ENCODE results near the gene RPLP2.
A peak's percentile ranks its signal among the peaks of the same experiment; 100 is the strongest.

Gene RPLP2

DNA sequence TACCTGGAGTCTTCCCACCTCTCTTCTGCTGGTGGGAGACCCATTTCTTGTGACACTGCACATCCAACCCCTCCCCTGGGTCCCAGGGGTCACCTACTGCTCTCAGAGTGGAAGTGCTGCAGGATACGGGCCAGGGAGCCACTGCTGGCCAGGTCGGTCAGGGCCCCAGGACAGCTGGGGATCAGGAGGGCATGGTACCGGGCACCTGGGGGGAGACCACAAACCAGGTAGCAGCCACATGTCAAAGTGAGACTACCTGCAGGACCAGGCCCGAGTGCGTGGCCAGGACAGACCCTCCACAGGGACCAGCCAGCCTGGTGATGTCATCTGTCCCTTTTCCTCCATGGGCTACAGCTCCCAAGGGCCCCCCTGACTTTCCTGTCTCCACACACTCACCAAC lies 36.3 kb upstream of the RPLP2 start:
- no peak overlapping the region for H3K27ac ChIP-seq
- no peak for DNase-seq (ENCODE audit: low read depth, low spot score)

DNA sequence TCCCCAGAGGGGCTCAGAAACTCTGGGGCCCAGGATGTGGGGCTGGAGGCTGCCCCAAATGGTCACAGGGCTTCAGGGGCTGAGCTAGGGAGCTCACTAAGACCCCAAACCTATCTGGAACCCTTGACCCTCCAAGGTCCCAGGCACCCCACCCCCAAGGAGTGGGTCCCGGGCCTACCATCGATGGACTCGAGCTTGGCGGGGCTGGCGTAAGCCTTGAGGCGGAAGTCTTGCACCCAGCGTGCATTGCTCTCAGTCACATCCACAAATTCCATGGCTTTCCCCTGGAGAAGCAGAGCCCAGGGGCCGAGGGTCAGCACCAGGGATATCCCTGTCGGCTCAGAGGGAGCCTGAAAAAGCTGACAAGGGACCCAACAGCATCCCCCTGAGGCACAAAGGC lies 35.9 kb upstream of the RPLP2 start:
- no peak for DNase-seq (ENCODE audit: low read depth, low spot score)
- H3K27ac ChIP-seq, result no peak overlapping the region

DNA sequence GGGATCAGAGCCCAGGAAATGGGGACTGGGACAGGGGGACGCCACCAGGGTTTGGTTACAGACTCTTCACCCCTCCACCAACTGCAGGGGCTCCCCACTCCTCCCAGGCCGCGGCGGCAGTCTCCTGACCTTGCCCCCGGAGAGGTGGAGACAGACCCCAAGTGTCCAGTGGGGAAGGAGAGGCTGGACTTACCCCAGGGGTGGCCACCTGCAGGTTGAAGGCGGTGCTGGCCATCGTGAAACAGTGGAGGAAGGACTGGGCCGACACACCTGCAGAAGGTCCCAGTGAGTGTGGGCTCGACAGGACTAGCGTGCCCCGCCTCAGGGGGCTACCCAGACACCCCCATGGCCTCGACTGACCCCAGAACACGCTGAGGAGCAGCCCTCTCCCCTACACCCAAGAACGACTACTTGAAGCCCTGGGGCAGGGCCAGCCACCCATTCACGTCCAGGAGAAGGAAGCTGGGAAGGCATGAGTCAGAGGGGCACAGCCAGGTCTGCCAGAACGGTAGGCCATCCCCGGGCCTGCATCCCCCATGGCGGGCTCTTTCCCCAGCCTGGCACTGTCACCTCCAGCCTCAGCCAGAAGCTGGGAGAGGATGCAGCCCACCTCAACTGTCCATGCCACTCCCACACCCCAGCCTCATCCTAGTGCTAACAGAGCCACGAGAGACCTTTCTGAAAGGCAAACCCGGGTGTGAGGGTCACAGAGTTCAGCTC lies 34.7 kb upstream of the RPLP2 start:
- H3K27ac ChIP-seq, result peak overlapping the region; percentile 55
- DNase-seq (ENCODE audit: low read depth, low spot score), result no peak

DNA sequence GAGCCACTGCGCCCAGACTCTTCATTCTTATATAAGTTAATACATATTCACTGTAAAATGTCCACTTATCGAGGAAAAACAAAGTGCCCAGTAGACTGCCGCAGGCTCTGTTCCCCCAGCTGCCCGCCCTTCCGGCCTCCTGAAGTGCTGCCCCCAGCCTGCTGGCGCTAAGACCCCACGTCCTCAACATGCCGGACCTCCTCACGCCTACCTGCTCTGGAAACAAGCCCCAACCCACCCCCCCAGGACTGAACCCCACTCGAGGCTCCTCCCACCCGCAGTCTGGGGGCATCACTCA lies 33.6 kb upstream of the RPLP2 start:
- peak overlapping the region; percentile 55 for H3K27ac ChIP-seq
- DNase-seq (ENCODE audit: low read depth, low spot score), result no peak

- no peak for DNase-seq (ENCODE audit: low read depth, low spot score)
Observed at GRCh38 chr11:776561-777287, 33.0 kb upstream of the RPLP2 start.

GRCh38 chr11:777288-778255 lies 32.2 kb upstream of the RPLP2 start, which contains the start of gene GATD1:
Gene GATD1 (minus strand): TSS chr11:777487. CDS start chr11:777462, 25 bp downstream.
- H3K27ac ChIP-seq, result peak within 1 kb of the TSS; percentile 55
- DNase-seq (ENCODE audit: low read depth, low spot score), result no peak

More at GRCh38 chr11:776561-777287, 33.0 kb upstream of the RPLP2 start:
- peak overlapping the region; percentile 55 for H3K27ac ChIP-seq

DNA sequence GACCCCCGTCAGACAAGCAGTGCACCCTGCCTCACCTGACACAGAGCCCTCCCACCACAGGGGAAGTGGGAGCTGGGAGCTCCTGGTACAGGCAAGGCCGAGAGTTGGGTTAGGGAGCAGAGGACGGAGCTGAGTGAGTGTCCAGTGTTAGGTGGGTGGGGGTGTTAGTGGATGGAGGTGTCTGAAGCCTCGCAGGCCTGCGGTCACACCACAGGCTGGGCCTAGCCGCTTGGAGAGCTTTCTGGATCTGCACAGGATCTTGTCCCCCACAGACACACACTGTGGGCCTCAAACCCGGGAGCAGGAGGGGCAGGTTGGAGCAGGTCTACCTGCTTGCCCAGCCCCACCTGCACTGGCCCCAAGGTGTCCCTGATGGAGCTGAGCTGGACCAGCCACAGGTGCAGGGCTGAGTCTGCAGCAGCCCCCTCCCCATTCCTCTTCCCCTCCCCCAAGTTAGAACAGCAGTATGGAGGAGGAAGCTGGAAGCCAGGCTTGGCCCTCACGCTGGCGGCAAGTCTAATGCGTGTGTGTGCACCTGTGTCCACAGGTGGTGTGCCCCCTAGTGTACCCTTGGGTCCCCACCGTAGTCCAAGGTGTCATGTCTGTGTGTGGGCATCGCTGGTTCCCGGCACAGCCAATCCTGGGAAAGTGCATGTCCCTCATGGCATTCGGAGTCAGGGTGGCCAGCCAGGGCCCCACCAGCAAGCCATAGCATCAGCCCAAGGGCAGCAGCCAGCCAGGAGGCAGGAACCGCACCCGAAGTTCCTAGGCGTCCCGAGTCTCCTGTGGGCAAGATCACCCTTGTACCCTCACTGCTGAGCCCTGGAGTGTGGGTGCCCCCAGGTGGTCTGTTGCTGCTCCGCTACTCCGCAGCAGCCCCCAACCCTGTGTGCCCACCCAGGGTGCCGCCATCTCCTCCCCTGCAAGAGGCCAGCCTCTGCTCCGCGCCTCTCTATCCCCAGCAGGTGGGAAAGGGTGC lies 30.5 kb upstream of the RPLP2 start:
- DNase-seq (ENCODE audit: low read depth, low spot score), result no peak
- no peak overlapping the region for H3K27ac ChIP-seq

- no peak for DNase-seq (ENCODE audit: low read depth, low spot score)
Observed at GRCh38 chr11:779955-780532, 29.7 kb upstream of the RPLP2 start.

GRCh38 chr11:782264-783174 lies 27.2 kb upstream of the RPLP2 start:
- no peak overlapping the region for H3K27ac ChIP-seq

More at GRCh38 chr11:779955-780532, 29.7 kb upstream of the RPLP2 start:
- no peak overlapping the region for H3K27ac ChIP-seq

GRCh38 chr11:783581-784015 lies 26.2 kb upstream of the RPLP2 start:
- no peak for DNase-seq (ENCODE audit: low read depth, low spot score)

More at GRCh38 chr11:782264-783174, 27.2 kb upstream of the RPLP2 start:
- no peak for DNase-seq (ENCODE audit: low read depth, low spot score)

DNA sequence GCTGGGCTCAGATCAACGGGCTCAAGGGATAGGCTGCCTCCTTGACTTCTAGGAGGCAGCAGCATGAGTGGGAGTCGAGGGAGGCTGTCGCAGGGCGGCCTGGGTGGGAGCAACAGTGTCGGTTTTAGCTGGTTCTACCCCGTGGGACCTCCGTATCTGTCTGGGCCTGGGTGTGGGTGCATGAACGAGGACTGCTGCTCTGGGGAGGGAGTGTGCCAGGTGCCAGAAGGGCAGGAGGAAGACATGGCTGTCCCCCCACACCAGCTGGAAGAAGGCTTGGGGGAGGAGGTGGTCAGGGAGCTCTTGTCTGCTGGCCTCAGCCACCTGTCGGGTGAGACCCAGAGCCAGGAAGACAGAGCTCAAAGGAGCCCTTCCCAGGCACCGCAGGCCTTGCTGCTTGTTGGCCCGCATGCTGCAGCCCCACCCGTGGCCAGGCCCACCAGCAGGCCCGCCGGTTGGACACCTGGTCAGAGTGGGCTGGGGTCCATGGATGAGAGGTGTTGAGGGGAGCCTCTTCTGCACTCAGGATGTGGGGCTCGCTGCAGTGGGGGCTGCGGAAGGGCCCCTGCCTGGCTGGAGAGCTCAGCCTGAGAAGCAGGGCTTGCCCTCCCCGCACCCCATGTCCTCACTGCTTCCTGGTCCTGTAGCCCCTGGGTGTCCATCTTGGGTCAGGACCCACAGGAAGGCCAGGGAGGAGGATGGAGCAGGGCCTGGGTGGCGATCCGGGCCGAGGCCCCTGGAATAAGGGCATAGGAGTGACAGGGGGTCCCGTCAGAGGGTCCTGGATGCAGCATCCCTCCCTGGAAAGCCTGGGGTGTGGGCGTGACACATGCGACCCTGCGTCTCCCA lies 23.3 kb upstream of the RPLP2 start:
- no peak for DNase-seq (ENCODE audit: low read depth, low spot score)
- H3K27ac ChIP-seq, result no peak overlapping the region

More at GRCh38 chr11:783581-784015, 26.2 kb upstream of the RPLP2 start:
- no peak overlapping the region for H3K27ac ChIP-seq

GRCh38 chr11:787084-787675 lies 22.6 kb upstream of the RPLP2 start:
- no peak overlapping the region for H3K27ac ChIP-seq
- no peak for DNase-seq (ENCODE audit: low read depth, low spot score)

GRCh38 chr11:788009-788640 lies 21.6 kb upstream of the RPLP2 start:
- DNase-seq (ENCODE audit: low read depth, low spot score), result no peak
- H3K27ac ChIP-seq, result no peak overlapping the region

DNA sequence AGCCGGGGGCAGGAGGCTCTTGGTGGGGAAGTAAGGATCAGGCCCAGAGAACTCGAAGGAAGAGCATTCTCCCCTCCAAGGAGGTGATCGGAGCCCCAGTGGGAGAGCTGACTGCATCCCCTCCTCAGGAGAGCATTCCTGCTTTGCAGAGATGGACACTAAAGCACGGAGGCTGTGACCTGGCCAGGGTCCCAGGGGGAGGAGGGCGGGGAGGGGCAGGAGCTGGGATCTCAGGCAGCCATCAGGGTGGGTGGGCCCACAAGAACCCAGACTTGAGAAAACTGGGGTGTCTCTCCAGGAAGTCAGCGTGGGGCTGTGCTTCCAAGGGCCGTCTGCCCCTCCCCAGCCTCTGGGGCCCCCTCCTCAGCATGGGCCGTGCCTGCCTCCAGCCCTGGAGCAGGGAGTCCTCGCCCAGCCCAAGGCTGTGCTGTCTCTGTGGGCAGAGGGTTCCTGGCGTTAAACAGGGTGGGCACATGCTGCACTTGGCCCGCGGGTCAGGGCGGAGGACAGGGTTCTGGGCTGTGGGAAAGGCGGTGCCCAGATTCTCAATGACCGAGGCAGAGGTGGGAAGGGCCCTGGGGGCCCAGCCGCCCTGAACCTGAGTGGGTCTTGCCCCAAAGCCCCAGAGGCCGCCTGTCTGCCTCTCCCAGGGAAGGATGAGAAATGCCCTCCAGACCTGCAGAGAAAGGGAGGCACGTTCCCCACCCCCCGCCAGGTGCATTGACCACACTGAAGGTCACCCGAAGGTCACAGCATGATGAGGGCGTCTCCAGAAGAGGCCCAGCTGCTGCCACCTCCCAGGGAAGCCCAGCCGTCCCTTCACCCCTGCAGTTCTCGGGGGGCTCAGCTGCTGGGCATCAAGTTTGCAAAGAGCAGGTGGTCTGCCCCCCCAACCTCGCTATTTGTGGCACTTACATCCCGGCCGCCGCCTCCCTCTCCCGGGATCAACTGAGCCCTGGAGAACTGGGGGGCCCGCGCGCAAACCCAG lies 20.5 kb upstream of the RPLP2 start:
- H3K27ac ChIP-seq, result no peak overlapping the region
- DNase-seq (ENCODE audit: low read depth, low spot score), result no peak

DNA sequence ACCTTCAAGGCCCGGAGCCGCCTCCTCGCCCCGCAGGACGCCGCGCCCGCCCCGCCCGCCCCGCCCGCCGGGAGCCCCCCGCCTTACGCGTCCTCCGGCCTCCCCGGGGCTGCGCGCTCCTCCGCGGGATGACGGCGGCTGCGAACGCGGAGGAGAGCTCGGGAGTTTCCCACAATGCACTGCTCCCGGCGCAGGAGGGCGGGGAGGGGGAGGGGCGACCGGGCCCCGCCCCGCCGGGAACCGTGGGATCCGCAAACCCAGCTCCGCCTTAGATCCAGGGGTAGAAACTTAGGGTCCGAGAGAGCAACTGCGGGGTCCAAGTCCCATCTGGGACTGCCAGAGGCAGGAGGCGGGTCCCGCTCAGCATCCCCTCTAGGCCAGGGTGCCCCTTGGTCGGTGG lies 19.8 kb upstream of the RPLP2 start, which contains the start of gene CEND1:
TSS of gene CEND1 (minus strand) at position 148 of the 400 bp plus-strand sequence. CDS start 1,514 bp downstream, outside the sequence.
- DNase-seq (ENCODE audit: low read depth, low spot score), result no peak
- H3K27ac ChIP-seq, result no peak within 1 kb of the TSS
